Dermis blood vessel endothelial cell (primary cell): ENCODE data around the gene DDX20. TPM values are rescaled to one million over a fixed set of nuclear protein-coding genes. Genes with fewer than 3 reads are reported as not detected.
"Not testable (repeated sequence)": the region's sequence is repeated elsewhere in the genome, so short reads cannot be mapped to it uniquely, and the experiment has no call there.

Experiments
- DNase-seq: peaks from one replicate; pipeline ENCODE4 v3.0.0; 2010
- total RNA-seq: library from RNA; depleted of rRNA; stranded (reverse); fragments of >200 nt; gene quantifications from 2 replicates; pipeline ENCODE4 v1.2.3, GENCODE V29; 2014

The DDX20 gene
- total RNA-seq, 1 donor from 2014 or later, result 28.1 TPM

DNA sequence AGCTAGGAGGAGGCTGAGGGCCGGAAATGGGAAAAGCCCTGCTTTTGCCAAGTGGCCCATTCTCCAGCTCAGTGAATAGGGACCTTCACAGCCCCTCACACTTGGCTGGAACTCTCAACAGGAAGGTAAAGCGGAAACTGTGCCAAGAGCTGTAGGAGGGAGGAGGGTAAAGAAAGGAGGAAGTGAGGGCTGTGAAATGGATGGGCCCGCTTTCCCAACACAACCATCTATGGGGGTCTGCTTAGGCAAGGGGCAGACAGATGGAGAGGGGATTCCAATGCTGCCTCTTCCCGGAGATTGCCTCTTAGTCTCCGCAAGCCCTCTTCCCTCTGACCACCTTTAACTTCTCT, 21.7 kb upstream of the DDX20 start:
- no peak for DNase-seq

DNA sequence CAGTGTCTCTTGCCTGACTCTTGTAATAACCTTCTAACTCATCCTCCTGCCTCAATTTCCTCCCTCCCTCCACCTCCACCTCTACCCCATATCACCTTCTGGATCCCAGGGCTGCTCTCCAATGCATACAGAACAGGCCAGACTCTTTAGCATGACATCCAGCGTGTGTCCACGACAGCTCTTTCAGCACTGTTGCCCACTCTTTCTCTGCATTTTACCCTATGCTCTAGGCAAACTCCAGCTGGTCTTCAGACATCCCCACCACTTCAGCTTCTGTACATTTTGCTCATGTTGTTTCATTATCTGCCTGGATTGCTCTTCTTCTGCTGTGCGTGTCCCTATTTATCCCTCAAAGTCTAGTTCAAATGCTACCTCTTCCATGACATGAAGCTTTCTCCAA, 21.3 kb upstream of the DDX20 start:
- no peak for DNase-seq

DNA sequence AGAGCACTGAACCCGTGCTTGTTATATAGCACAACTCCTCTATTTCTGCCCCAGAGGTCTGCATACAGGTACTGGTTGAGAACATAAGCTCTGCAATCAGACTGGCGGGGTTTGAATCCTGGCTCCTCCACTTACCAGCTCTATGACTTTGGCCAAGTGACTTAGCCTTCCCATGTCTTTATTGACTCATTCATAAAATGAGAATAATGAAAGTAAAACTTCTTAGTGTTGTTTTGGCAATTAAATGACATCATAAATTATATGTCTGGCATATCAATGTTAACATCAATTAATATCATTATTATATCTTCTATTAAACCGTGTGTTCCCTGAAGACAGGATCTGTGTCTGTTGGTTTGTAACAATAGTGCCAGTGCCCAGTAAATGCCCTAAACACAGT, 20.8 kb upstream of the DDX20 start:
- DNase-seq, result no peak

DNA sequence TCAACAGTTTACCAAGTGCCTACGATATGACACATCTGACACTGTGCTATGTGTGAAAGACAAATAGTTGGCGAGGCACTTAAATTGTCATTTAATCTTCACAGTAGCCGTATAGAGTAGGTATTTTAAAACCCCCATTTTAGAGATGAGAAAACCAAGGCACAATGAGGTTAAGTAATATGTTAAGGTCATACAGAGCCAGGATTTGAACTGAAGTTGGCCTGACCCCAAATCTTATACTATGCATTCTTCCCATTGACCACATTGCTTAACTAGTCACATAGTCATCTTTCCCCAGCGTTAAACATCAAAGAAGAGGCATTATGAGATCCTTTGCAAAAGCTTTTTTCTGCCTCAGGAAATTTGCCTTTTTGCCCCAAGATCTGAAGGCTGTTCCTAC, 20.4 kb upstream of the DDX20 start:
- DNase-seq, result no peak

DNA sequence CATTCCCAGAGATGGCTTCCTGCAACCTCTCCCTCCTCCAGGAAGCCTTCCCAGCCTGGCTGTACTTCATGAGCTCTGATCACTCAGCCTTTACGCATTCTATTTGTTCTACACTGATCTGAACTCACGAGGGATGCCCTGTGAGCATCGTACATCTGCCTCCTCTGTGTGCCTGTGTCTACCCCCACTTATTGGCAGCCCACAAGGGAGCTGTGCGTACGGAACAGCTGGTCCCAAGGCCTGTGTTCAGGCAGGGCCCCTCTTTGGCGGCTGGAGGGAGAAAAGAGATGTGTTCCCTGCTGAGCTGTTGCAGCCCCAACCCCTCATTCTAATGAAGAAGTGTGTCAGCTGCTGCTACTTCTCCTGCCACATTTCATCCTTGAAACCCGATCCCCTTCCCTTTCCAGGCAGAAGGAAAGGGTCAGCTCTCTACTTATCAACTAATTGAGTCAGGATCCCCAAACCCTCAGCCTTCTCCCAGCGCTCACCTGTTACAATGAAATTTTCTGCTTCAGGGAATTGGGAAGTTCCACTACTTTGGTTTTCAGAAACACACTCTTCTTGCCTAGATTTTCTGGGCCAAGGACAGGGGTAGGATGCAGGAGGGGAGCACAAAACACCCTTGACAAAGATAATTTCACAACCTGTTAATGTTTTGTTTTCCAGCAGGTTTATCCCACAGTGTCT, 19.7 kb upstream of the DDX20 start:
- DNase-seq, result no peak

DNA sequence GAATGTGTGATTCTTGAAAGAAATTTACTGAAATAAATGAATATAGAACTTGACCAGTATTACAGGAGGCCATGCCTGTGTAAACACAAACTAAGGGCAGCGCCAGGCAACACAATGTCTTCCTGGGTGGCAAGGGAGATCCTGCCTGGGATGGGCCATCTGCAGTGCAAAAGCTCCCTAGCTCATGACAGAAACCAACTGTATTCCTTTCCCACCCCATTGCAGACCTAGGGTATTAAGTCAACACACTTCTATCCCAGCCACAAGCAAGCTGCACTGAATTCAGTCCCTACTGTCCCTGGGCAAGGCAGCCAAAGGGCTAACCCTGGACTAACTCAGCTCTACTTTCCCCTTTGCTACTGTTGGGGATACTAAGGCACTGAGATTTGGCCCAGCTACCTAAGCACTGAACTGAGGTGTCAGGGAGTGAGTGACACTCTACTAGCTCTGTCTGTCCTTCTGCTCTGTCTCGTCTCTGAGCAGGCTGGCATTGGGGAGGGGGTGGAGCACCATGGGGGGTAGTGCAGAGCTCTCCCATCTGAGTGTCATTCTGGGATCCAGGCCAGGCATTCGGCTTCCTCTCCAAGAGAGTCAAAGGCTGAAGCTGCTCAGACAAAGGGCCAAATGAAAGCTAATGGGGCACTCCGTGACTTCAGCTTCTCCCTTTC, 19.0 kb upstream of the DDX20 start:
- DNase-seq, result peak; percentile 74

DNA sequence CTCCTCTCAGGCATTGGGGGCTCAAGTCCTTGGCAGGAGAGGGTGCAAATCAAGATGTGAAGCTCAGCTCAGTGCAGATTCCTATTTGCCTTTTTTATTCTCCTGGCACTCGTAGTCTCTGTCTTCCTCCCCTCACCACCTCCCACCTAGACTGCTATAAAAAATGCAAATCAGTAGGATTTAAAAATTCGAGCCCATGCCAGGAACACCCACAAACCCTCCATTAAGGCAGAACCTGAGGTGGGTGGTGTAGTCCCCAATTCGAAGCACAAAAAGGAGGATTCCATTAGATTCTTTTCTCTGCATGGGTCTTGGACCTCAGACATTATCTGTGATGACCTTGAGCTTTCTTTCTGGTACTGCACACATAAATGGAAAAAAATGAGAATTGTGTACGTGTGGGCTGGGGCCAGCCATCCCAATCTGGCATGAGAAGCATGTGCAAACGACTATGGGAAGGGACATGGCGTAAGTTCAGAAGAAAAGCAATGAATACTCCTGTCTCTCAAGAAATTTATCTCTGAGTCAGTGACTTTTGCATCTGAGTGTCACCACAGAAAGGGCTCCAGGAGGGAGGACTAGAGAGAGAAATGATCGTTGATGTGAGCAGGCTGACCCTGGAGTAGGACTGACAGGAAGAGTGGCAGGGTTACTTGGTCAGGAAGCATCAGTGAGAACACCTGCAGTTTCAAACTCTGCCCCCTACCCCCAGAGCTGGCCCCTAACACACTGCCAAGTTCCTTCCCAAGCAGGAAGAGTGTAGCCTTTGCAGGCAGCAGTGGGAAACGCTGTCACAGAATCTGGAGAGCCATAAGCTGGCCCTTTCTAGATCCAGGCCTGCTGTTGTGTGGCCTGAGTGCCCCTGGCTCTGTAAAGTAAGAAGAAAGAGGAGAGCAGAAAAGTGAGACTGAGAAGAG, 18.2 kb upstream of the DDX20 start:
- peak; percentile 51 for DNase-seq

DNA sequence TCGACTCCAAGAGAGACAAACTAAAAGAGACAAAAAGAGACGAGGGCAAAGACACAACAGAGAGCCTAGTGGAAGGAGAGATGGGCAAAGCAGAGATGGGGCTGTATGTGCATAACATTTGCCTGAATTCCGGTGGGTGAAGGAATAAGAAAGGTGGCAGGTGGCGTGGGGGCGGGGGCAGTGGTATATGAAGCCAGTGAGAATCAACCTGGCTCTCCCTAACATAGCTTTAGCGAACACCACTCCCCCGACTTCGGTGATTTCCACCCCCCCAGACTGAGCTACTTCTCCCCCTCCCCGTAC, 17.6 kb upstream of the DDX20 start:
- no peak for DNase-seq

DNA sequence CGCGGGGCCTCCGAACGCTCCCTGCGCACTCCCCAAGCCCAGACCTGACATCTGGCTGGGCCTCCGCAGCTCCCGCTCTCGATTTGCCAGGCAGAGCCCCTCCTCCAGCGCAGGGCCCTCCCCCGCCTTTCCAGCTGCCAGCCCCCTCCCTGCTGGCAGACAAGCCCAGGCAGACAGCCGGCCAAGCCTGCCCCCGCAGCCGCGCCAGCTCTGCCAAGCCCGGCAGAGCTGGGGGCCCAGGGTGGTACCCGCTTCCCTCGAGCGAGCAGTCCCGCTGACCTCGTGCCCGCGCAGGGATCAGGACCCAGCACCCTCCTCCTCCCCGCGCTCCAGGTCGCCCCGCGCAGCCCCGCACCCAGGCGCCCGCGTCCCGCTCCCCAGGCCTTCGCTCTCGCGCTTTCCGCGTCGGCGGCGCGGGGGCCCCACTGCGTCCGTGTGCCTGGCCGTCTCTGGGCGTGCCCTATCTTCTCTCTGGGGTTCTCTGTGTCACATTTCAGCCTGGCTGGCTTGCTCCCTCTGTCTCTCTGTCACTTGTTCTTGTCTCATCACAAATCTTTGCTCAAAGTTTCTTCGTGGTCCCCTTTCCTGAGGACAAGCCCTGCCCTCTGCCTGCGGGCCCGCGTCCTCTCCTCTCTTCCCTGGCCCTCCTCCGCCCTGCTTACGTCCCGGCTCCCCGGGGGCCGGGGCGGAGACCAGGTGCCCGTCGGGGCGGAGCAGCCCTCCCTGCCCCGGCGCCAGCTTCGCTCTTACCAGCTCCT, 17.1 kb upstream of the DDX20 start:
- peak; percentile 84 for DNase-seq

DNA sequence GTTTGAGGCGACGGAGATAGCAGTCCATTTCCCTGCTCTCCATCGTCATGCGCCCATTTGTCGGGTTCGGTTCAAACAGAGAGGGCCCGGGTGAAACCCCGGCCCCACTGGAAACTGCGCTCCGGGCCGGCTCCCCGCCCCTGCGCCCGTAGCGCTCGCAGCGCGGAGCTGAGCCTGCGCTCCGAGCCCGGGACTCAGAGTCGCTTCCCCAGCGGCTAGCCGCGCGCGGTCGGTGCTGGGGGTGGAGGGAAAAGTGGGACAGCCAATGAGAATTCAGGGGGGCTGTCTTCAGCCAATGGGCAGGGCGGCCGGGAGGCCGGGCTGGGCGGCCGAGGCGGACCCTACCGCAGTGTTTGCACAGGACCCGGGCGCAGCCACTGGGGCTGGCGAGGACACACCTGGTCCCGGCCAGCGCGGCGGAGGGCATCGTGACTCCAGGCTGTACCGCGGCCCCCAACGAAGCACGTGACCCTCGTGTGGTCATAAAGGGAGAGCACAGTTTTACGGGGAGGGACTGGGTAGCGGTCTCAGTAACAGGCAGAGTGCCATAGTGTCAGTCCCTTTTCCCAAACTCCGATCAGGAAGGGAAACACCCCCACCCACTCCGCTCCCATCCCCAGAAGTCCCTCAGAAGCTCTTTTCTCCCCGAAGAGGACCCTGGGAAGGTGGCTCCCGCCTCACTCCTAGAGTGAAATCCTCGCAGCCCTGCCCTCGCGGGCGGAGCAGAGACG, 16.3 kb upstream of the DDX20 start, which contains the start of gene INKA2:
TSS of gene INKA2 (minus strand) at position 202 of the 731 bp plus-strand sequence. CDS start at position 49, 153 bp downstream.
- peak; percentile 94 for DNase-seq

DNA sequence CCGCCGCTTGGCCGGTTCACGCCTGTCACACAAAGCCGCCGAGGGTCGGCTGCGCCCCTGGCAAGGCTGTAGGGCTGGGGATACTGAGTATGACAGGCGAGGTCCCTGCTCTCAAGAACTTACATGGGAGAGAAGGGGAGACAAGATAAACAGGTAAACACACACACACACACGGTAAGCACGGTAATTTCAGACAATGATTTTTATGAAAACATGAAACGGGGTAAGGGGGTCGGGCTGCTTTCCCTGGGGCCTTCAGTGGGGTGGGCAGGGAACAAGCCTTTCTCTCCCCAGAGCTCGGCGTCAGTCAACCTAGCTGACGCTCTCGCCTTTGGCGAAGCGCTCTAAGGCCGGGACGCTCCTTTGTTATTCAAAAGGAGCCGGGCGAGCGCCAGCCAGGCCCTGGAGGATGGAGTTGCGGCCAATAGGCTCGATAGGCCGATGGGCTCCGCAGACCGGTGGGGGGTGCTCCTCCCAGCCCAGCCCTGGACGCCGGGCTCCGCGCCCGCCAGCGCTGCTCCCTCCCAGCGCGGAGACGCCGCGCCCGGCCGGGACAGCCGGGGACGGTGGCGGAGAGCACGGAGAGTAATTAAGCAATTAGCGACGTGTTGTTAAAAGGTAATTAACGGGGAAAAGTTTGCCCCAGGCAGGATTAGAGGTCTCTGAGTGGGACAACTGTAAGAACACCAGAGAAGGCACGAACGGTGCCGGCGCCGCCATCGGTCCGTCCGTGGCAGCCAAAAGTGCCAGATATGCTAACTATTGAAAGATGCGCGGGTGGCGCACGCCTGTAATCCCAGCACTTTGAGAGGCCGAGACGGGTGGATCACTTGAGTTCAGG, 15.6 kb upstream of the DDX20 start:
- DNase-seq, result peak; percentile 82

DNA sequence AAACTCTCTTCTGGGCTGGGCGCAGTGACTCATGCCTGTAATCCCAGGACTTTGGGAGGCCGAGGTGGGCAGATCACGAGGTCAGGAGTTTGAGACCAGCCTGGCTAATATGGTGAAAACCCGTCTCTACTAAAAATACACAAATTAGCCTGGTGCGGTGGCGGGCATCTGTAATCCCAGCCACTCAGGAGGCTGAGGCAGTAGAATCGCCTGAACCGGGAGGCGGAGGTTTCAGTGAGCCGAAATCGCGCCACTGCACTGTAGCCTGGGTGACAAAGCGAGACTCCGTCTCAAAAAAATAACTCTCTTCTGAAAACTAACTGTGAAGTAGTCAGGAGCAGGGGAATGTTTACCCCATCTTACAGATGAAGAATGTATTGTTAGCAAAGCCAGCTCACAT, 13.4 kb upstream of the DDX20 start:
- not testable (repeated sequence) for DNase-seq

DNA sequence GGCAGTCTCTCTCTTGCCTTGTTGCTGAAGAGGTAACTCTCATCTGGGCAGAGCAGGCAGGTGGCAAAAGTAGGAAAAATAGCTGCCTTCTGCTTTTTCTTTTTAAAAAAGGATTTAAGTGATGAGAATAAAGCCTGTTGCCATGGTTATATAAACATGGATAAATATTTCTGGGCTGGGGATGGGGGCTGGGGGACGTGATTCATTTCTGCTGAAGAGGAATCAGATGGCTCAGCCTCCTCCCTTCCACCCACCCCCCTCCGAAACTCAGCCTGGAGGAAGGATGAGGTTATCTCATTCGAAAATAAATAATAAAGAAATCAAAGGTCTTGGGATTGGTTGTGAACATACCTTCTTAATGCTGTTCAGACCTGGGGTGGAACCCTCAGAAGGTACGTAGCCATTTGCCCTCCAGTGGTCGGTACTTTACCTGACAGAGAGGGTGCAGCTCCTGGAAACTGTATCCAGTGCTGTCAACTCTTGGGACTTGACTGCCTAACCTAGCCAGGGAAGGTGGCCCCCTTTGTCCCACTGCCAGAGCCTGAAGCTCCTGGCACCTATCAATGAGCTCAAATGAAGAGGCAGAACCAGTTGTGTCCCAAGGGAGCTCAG, 12.7 kb upstream of the DDX20 start:
- DNase-seq, result peak; percentile 35

DNA sequence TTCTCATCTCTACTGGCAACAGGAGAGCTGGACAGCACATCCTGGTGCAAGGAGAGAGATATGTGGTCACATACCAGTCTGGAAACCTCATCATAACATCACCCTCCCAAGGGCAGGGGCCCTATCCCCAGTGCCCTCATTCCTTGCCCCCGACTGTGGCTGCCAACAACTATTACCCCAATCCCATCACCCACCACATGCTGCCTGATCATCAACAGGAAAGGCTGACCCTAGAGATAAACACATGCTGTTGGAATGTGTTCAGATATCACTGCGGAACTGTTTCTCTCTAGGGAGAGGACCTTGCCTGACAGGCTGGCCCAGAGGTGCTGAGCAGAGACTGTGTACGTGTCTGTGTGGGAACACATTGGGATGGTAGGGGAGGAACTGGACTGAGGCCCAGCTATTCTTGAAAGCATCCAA, 12.0 kb upstream of the DDX20 start:
- peak; percentile 41 for DNase-seq

DNA sequence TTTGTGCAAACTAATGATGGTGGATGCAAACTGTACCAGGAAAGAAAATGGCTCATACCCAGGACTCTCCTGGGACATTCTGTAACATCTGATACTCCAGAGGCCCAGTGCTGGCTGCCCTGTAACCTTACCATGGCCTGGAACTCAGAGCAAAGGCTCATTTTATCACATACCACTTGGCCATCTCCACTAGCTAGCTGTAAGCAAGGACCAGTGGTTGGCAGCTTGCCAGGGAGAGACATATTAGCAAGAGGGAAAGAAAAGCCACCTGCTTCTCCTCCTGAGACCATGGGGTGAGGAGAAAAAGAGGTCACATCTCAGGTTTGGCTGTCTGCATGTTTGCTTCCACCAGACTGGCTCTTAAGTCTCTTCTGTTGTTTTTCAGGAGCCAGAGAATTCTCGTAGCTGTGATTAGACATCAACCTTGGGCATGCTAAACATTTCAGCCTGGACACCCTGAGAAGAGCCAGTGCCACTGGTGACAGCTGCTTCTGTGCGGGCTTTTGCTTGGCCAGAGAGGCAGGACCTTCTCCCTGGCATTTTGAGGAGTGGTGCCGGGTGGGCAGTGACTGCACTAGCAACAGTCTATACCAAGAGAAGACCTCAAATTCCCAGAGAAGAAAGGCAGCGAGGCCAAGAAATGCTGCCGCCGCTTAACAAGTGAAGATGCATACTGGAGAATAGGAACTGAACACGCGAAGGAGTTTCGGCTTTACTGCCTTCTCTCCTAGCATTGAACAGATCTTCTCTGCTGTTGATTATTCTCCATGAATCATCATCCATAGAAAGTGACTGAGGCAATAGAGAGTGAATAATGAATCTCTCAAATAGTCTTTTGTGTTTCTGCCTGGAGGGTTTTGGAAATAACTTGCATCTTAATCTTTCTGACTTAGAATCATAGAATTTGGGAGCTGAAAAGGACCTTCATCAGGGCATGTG, 9.8 kb upstream of the DDX20 start:
- DNase-seq, result no peak

DNA sequence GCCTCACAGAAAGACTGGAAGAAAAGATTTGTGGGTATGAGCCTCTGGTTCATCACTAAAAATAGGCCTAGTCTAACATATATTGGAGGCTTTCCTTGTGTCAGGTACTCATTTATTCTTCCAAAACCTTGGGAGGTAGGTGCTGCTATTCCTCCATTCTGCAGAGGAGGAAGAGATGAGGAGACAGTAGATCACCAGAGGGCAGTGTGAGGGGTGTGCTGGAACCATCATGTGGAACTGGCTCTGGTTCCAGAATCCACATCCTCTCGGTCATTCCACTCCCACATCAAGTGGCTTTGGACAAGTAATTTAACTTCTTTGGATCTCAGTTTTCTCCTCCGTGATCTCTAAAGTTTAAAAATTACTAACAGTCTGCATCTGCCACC, 9.1 kb upstream of the DDX20 start:
- DNase-seq, result no peak

DNA sequence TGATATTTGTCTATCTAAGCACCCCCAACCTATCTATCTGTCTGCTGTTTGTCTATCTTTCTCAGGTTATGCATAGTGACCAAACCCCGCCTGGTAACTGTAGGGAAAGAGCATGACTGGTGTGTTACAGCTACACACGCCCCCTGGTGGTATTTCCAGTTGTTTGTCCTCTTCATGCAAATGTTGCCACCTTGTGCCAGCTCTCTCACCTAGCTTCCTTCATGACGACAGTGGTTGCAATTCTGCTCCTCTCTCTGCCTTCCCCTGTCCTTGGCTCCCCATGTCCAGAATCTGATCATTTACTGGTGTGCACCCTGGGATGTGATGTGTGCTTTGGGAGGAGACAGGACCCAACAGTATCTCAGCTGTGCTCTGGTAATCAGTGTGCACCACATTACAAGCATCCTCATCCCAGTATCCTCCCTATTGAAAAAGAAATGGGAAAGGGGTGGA, 8.4 kb upstream of the DDX20 start:
- peak; percentile 93 for DNase-seq

DNA sequence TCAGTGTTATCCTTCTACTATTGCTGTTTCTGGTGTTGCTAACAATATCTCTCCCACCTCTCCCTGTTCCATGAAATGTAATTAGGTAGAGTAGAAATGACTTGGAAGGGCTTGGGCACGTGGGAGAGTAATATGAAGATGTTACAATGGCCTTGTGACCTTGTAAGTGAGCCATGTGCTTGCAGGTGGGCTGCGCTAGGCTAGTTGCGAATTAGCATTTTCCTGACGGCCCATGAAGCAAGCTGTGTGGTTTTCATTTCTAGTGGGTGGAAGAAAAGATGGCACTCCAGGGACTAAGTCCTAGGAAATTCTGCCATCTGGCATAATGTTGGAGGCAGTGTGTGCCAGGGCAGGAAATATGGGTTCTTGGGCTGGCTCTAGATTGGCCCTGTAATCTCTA, 7.8 kb upstream of the DDX20 start:
- DNase-seq, result no peak

DNA sequence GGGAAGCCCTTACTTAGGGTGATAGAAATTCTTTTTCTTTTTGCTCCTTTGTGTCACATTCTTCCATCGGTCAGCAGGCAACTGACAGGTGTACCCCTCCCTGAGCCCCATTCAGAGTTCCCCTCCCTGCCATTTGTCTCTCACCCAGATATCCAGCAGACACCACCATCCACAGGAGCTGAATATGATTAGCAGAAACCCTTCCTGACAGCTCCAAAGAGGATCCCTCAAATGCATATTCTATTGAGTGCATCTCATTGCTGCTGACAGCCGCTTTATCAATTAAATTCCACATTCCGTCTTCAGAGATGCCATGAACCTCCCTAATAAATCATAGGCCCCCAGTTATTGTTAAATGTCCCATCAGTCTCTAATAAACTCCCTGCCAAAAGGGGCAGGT, 6.1 kb upstream of the DDX20 start:
- no peak for DNase-seq

DNA sequence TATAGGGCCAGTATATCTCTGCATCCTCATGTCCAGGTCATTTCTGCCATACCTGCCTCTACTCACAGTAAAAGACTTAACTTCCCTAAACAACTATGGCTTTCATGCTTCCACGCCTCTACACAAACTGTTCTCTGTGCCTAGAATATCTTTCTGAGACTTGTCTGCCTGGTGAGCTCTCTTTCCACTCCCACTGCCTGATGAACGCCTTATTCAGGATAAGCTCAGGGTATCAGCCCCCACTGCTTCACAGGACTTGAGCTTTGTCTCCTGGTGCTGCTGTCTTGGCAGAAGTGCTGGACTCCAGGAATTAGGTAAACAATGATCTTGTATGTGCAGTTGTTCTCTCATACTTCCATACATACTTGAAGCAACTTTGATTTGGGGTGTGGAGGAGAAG, 4.8 kb upstream of the DDX20 start:
- DNase-seq, result no peak
